Measurements from ENCODE around the gene MYO3A.

Gene MYO3A

DNA sequence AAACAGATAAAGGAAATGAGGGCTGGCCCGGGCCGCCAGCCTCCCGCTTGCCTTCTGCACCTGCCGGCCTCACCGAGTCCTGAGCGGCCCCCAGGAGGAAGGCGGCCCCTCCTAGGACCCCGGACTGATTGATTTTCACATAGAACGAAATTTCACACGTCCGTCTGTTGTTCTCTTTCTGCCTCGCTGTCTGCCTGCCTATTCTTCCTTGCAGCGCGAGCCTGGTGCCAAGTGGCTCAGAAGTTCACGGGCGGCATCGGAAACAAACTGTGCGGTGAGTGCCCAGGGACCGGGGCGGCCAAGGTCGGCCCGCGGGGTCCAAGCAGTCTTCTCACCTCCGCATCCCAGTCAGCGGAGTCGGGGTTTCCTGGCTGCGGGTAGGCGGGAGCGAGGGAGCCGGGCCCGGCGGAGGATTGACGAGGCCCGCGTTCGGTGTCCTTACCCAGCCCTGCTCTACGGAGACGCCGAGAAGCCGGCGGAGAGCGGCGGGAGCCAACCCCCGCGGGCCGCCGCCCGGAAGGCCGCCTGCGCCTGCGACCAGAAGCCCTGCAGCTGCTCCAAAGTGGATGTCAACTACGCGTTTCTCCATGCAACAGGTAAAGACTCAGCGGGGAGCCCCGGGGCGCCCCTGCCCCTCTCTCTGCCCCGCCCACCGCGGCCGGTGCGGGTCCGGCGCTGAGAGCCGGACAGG is 283.5 kb downstream of the MYO3A start:
- TF ChIP-seq, protein P1, sequence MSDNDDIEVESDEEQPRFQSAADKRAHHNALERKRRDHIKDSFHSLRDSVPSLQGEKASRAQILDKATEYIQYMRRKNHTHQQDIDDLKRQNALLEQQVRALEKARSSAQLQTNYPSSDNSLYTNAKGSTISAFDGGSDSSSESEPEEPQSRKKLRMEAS (IDR thresholded peaks at IDR 0.05; ENCODE audit: low read depth, low read length), result no peak
- TF ChIP-seq, protein P2, sequence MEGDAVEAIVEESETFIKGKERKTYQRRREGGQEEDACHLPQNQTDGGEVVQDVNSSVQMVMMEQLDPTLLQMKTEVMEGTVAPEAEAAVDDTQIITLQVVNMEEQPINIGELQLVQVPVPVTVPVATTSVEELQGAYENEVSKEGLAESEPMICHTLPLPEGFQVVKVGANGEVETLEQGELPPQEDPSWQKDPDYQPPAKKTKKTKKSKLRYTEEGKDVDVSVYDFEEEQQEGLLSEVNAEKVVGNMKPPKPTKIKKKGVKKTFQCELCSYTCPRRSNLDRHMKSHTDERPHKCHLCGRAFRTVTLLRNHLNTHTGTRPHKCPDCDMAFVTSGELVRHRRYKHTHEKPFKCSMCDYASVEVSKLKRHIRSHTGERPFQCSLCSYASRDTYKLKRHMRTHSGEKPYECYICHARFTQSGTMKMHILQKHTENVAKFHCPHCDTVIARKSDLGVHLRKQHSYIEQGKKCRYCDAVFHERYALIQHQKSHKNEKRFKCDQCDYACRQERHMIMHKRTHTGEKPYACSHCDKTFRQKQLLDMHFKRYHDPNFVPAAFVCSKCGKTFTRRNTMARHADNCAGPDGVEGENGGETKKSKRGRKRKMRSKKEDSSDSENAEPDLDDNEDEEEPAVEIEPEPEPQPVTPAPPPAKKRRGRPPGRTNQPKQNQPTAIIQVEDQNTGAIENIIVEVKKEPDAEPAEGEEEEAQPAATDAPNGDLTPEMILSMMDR (IDR thresholded peaks at IDR 0.05; ENCODE audit: low read depth, low read length), result no peak
- TF ChIP-seq POLR2A (IDR thresholded peaks at IDR 0.05; ENCODE audit: extremely low read depth, insufficient read length) (no peak), MYC (IDR thresholded peaks at IDR 0.05; ENCODE audit: low read depth, low read length) (no peak)
- H3K4me3 ChIP-seq (ENCODE audit: low read depth, low read length), result no peak overlapping the region
- no peak for DNase-seq (ENCODE audit: low read depth)

DNA sequence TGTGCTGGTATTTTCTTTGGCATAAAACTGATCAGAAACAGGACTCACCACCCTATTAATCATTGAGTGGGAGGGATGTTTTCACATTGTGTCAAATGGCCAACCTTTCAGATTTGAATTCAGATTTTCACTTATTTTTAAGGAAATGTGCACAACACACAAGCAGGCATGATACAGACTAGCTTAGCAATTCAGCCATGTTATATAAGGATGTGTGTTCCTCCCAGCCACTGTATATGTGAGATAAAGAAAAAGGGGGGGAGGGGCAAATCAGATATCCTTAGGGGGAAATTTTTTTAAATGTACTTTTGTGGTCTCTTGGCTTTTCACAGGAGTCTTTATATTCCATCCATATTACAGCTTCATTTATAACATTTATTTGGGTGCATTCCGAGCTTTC is 285.6 kb downstream of the MYO3A start:
- no peak for TF ChIP-seq POLR2A (IDR thresholded peaks at IDR 0.05; ENCODE audit: extremely low read depth, insufficient read length)
- TF ChIP-seq, protein P2 (IDR thresholded peaks at IDR 0.05; ENCODE audit: low read depth, low read length), result no peak
- TF ChIP-seq, protein P1 (IDR thresholded peaks at IDR 0.05; ENCODE audit: low read depth, low read length), result no peak
- TF ChIP-seq MYC (IDR thresholded peaks at IDR 0.05; ENCODE audit: low read depth, low read length), result no peak
- H3K4me3 ChIP-seq (ENCODE audit: low read depth, low read length), result no peak overlapping the region
- DNase-seq (ENCODE audit: low read depth), result no peak

DNA sequence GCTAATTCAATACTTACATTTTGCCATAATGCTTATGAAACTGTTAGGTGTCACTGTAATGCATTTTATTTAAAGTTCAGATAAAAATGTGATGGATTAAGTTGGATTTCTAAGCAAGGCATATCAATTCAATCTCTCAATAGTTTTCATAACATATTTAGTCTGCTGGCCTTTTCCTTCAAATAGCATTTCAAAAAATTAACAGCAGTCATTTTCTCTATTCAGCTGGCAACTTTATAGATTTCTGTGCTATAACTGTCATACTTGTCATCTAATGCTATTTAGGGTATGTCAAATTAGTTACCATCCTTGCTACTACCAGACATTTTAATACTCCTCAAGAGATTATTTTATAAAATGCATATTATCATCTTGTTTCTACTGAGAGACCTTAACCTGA is 286.9 kb downstream of the MYO3A start:
- H3K4me3 ChIP-seq (ENCODE audit: low read depth, low read length), result no peak overlapping the region
- no peak for DNase-seq (ENCODE audit: low read depth)
- TF ChIP-seq, protein P1 (IDR thresholded peaks at IDR 0.05; ENCODE audit: low read depth, low read length), result no peak
- no peak for TF ChIP-seq MYC (IDR thresholded peaks at IDR 0.05; ENCODE audit: low read depth, low read length)
- TF ChIP-seq POLR2A (IDR thresholded peaks at IDR 0.05; ENCODE audit: extremely low read depth, insufficient read length), result no peak
- TF ChIP-seq, protein P2 (IDR thresholded peaks at IDR 0.05; ENCODE audit: low read depth, low read length), result no peak

DNA sequence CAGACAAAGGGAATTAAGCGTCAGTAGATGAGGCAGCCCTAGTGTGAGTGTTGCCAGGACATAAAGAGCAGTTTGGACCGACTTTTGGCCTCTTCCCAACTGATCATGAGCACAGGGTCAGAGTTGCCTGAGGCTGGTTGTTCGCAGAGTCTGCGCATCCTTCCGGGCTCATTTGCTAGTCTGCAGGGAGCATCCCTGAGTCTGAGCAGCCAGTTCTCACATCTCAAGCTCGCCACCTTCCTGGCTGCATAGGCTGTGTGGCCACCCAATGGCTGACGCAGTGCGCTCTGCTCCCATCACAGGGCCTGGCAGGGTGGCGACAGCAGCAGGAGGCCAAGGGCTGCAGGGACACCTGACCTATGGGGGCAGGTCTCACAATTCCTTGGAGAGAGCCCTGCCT is 287.5 kb downstream of the MYO3A start:
- TF ChIP-seq, protein P1 (IDR thresholded peaks at IDR 0.05; ENCODE audit: low read depth, low read length), result no peak
- TF ChIP-seq, protein P2 (IDR thresholded peaks at IDR 0.05; ENCODE audit: low read depth, low read length), result no peak
- TF ChIP-seq POLR2A (IDR thresholded peaks at IDR 0.05; ENCODE audit: extremely low read depth, insufficient read length) (no peak), MYC (IDR thresholded peaks at IDR 0.05; ENCODE audit: low read depth, low read length) (no peak)
- no peak for DNase-seq (ENCODE audit: low read depth)
- no peak overlapping the region for H3K4me3 ChIP-seq (ENCODE audit: low read depth, low read length)

DNA sequence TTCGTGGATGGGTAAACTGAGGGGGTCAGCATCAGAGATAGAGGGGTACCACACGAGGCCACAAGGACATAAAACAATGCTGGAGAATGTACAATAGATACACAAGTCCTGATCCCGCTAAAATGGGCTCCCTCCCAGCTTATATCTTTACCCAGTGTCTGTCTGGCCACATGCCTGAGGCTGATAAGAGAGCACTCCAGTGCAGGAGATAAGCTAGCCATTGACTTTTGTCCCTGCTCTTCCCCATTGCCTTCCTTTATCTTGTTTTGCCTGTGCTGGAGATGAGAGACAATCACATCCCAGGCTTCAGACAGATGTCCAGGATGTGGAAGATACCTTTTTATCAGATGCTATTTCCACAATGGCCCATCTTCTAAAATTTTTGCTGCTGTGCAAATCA is 288.5 kb downstream of the MYO3A start:
- no peak overlapping the region for H3K4me3 ChIP-seq (ENCODE audit: low read depth, low read length)

DNA sequence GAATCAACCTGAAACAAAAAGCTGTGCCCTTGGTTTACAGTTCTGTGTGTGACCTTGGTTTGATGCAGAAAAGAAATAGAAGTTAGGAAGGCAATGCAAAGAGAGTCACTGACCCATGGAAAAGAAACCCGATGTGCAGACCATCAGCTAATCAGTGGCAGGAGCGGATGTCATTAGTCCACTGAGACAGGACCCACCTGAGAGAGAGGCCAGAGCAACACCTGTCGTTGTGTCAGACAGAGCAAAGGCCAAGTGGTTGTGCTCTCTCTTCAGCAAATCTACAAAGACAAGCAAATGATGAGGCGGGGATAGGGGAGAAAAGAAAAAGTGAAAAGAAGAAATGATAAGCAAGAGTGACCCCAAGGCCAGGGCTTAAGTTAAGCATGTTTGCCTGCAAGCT is 291.3 kb downstream of the MYO3A start:
- no peak for DNase-seq (ENCODE audit: low read depth)
- TF ChIP-seq, protein P1 (IDR thresholded peaks at IDR 0.05; ENCODE audit: low read depth, low read length), result no peak
- TF ChIP-seq, protein P2 (IDR thresholded peaks at IDR 0.05; ENCODE audit: low read depth, low read length), result no peak
- no peak for TF ChIP-seq MYC (IDR thresholded peaks at IDR 0.05; ENCODE audit: low read depth, low read length)
- TF ChIP-seq POLR2A (IDR thresholded peaks at IDR 0.05; ENCODE audit: extremely low read depth, insufficient read length), result no peak
- no peak overlapping the region for H3K4me3 ChIP-seq (ENCODE audit: low read depth, low read length)

More for the DNA sequence above, 288.5 kb downstream of the MYO3A start:
- DNase-seq (ENCODE audit: low read depth), result no peak
- TF ChIP-seq, protein P1 (IDR thresholded peaks at IDR 0.05; ENCODE audit: low read depth, low read length), result no peak
- TF ChIP-seq MYC (IDR thresholded peaks at IDR 0.05; ENCODE audit: low read depth, low read length), result no peak
